Adipose tissue (tissue), 3 donors: ENCODE results near the gene CORO1C. TPM values are rescaled to one million over a fixed set of nuclear protein-coding genes. Genes with fewer than 3 reads are reported as not detected.

Experiments
- H3K27ac ChIP-seq: one replicate; pipeline ENCODE4 v1.5.1; 2013; ENCODE audit warnings: low read depth, low read length
- WGBS, 3 donors: extraction: QIAGEN DNeasy Blood & Tissue Kit; methylation state at CpG; one replicate each; pipeline ENCODE4 v1.1.7; 2013; 5-methylcytosine and 5-hydroxymethylcytosine counted together
- polyA plus RNA-seq, 3 donors: library from polyadenylated mRNA; stranded (reverse); fragments of 200-250 nt; gene quantifications; one replicate each; pipeline ENCODE4 v1.2.3, GENCODE V29; 2013
- donor health status: healthy with polysubstance abuse.
- donor health status: Bipolar disorder and iron deficiency.
- donor health status: healthy.

CORO1C gene
- polyA plus RNA-seq, 3 donors: 11.6 to 72.0 (median 53.3) TPM

DNA sequence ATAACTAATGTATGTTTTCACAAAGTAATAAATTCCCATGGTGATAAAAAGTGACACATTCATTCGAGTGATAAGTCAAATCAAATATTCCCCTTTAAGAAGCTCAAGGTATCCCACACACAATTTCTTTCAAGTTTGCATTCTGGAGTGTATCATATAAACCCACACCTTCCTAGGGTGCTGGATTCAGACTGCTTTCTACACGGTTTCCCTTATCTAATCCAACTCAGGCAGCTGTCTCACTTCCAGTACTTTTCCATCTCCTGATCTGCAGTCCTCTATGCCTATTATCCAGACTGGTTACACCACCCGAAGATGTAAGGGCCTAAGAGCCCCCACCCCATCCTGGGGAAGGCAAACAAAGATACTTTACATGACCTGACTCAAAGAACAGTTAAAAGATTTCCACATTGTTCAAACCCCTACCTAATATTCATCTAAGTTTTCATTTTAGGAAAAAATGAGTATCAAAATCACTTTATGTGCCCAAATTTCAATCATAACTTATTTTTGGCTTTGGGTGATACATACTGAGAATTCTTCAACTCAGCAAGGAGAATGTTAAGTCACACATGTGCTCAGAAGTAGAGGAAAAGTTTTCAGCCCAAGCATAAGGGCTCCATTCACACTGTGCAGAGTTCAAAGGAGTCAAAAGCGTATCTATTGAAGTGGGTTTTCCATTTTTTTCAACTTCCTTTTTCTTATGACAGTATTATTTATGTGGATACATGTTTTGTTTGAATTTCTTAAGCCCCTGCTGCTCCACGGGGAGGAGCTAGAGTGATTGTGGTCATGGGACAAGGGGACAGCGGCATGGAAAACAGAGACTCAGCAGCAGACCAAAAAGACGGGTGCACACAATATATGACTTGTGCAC is 41.8 kb downstream of the CORO1C start:
- H3K27ac ChIP-seq: no peak overlapping the region
- WGBS, 3 donors: 19 to 43% (median 25%) methylated on average over 7 of the region's 7 CpGs

- WGBS, 3 donors: 43 to 80% (median 48%) methylated on average over 6 of the region's 6 CpGs
- H3K27ac ChIP-seq: peak overlapping the region; percentile 42
These were observed 44.5 kb downstream of the CORO1C start for GRCh38 chr12:108686780-108687179.

DNA sequence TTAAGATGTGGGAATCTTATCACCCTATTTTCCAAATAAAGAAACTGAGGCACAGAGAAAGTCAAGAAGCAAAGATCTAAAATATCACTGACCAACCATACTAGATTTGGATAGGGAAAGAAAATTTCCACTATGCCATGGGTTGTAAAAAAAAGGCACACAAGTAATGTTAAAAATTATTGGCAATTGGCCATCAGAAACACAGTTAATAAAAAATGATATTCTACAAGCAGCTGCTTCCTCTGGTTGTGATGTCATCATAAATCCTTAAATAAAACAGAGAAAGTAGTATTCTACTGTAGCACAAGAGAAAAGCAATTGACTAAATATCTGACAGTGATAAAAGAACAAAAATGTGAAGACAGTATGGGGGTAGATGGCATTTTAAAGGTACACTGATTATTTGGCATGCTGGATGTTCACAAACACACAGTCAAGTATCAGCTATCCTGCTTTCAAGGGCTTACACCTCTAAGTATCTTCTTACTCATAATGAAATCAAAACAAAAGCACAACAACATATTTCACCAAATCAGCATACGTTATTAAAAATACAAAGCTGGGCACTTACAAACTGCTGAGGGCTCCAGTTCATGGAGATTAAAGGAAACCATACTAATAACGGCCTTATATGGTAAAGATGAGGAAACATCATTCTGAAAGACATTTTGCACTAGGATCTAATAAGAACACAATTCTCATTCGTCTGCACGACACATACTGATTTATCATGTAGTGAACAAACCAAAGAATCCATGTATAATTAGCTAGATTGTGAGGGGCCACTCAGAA is 45.7 kb downstream of the CORO1C start:
- 55 to 76% (median 57%) methylated on average over 4 of the region's 4 CpGs for WGBS, 3 donors

DNA sequence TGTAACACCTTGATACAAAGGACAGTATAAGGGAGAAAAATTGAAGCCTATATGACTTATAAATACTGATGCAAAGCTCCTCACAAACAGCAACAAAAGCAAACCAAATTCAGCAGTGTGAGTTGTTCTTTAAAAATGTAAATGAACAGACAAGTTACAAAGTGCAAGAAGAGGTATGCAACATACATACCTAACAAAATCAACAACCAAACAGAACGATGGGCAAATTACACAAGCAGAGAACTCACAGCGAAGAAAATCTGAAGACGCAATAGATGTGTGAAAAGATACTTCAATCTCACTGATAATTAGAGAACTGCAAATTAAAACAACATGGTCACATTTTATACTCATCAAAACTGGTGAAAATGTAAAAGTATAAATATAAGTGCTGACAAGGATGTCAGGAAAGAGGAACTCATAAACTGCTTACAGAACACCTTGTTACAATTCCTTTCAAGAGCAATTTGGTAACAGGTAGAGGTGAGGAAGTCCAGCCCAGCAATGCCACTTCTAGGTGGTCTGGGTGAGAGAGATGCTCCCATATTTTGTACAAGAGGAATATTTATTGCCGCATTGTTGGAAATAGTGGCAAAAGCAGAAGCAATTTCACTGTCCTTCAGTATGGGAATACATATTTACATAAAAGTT is 47.3 kb downstream of the CORO1C start:
- WGBS, 3 donors: 90 to 94% (median 91%) methylated on average over 4 of the region's 4 CpGs

More for the DNA sequence above, 45.7 kb downstream of the CORO1C start:
- H3K27ac ChIP-seq: no peak overlapping the region

DNA sequence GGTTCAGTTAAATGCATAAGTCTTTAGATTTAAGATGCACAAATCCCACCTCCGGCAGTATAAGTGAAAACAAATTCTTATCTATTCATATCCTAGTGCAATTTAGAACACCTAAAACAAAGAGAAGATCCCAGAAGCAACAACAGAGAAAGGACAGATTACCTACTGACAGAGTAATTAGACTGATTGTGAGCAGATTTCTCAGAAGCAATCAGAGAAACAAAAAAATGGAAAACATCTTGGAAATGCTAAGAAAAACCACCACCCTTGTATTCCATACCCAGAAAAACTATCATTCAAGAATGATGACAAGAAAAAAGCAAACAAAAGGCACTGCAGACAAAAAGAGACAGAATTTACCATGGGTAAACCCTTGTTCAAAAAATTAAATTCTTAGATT is 50.0 kb downstream of the CORO1C start:
- no peak overlapping the region for H3K27ac ChIP-seq
- 94 to 100% (median 100%) methylated on average over 1 of the region's 1 CpG for WGBS, 3 donors

More for the DNA sequence above, 47.3 kb downstream of the CORO1C start:
- no peak overlapping the region for H3K27ac ChIP-seq

DNA sequence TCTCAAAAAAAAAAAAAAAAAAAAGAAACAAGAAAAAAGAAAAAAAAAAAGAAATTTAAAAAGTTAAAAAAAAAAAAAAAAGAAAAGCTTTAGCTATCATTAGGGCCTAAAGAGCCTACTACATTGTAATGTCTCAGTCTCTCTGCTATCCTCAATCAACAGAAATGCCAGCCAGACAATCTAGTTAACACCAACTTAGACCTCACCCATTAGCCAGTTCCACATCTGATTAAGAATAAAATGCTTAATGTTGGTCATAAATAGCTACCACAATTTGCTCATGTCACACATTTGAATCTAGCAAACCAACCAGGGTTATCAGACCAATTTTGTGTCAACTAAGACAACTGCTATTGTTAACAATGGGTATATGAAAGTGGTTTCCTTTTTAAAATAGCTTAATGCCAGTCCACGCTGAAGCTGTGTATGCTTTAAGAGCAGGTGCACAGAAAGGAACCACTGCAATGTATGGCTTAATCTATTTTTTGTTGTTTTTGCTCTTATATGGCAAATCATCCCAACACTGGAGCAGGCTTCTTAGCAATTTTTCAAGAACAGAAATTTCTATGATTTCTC is 52.1 kb downstream of the CORO1C start:
- no peak overlapping the region for H3K27ac ChIP-seq

GRCh38 chr12:108678104-108678730 is 53.1 kb downstream of the CORO1C start:
- no peak overlapping the region for H3K27ac ChIP-seq
- 81 to 91% (median 82%) methylated on average over 9 of the region's 9 CpGs for WGBS, 3 donors

More for the DNA sequence above, 52.1 kb downstream of the CORO1C start:
- 87 to 93% (median 90%) methylated on average over 1 of the region's 1 CpG for WGBS, 3 donors

- WGBS, 3 donors: 70 to 91% (median 76%) methylated on average over 3 of the region's 3 CpGs
- H3K27ac ChIP-seq: no peak overlapping the region
These were observed 53.9 kb downstream of the CORO1C start for GRCh38 chr12:108677381-108677780.

DNA sequence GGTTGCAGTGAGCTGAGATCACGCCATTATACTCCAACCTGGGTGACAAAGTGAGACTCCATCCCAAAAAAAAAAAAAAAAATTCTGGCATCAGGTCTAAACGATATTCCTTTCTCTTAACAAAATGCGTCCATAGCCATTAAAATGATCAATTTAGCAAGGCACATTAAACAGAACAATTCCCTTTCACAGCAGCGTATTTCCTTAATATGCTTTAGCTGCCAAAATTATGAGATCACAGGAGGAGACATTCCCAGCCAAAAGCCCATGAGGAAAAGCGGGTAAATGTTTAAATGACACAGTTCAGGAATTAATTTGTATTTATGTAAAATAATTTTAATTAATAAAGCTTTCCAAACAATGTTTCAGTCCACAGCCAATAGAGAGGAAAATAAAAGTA is 54.6 kb downstream of the CORO1C start:
- WGBS, 3 donors: 68 to 77% (median 74%) methylated on average over 5 of the region's 5 CpGs
- H3K27ac ChIP-seq: no peak overlapping the region

DNA sequence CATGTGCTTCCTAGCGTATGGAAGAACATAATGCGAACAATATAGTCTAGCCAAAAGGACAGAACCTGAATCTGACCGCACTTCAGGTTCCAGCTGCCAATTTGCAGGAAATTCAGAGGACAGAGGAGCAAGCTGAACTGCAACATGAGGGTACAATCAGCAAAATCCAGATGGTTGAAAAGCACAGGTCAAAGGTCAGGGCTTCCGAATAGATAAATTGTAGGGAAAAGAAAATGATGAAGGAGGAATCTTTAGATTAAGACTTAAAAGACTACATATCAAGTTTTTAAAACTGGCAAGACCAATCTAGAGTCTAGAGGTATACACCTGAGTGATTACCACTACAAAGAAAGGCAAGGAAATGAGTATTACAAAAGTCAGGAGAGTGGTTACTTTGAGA is 55.5 kb downstream of the CORO1C start:
- WGBS, 3 donors: 81 to 97% (median 96%) methylated on average over 4 of the region's 4 CpGs
- no peak overlapping the region for H3K27ac ChIP-seq

DNA sequence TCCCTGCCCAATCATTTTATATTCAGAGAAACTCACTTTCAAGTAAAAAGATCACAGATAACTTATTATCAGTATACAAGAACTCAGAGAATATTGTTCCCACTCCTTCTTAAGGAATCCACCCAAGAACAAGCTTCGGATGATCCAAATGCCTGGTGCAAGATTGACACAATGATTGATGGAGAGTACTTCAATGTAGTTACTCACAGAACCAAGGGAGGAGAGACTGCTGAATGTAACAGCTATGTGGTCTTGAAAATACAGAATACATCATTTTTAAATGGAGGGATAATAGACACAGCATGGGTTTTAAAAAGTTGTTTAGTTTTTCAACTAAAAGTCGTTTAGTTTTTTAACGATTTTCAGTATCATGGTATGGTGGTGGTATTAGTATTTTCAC is 59.3 kb downstream of the CORO1C start:
- no peak overlapping the region for H3K27ac ChIP-seq
- WGBS, 3 donors: 89 to 92% (median 92%) methylated on average over 3 of the region's 3 CpGs

GRCh38 chr12:108671110-108671509 is 60.2 kb downstream of the CORO1C start:
- no peak overlapping the region for H3K27ac ChIP-seq
- WGBS, 3 donors: 89 to 95% (median 90%) methylated on average over 3 of the region's 3 CpGs

DNA sequence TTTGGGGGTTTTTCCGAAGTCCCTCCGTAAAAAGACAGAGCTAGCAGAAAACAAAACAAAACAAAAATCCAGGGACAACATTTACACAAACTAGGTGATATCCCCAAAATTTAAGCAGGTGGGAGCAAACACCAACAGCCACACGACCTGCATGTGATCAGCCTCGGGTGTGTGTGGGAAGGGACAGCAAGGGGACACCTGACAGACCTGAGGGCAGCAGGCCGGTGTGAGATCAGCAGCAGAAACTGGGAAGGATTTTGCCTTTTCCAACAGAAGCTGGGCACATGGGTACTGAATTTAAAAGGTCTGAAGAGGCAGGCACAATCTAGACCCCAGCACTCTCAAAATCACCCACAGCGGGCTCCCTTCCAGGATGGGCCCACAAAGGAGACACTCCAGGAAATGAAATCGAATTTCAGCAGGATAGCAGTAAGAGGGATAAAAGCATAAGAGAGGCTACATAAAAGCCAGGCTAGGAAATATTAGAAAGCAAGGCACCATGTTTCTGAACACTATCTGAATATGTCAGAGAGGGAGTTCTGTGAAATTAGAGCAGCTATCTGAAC is 61.2 kb downstream of the CORO1C start:
- WGBS, 3 donors: 52 to 87% (median 84%) methylated on average over 7 of the region's 7 CpGs
- H3K27ac ChIP-seq: no peak overlapping the region

- WGBS, 3 donors: 58 to 95% (median 77%) methylated on average over 1 of the region's 1 CpG
- H3K27ac ChIP-seq: no peak overlapping the region
These were observed 62.8 kb downstream of the CORO1C start for GRCh38 chr12:108668542-108668941.

DNA sequence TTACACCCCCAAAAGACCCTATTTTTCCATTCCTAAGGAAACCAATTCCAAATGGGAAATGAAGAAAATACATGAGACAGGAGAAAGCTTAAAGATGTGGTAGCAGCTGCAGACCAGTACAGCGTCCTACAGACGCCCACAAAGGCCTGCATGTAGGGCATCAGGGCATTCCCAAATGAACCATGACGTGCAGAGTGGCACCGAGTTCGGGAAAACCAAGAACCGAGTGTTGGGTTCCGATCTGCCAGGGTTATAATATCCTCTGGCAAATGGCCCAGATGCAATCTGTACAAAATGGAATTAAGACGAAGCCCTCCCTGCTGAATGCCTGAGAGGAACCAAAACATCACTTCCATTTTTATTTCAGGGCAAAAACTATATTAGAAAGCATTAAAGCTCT is 63.3 kb downstream of the CORO1C start:
- H3K27ac ChIP-seq: no peak overlapping the region
- WGBS, 3 donors: 70 to 88% (median 78%) methylated on average over 8 of the region's 8 CpGs

- H3K27ac ChIP-seq: no peak overlapping the region
- 51 to 60% (median 52%) methylated on average over 2 of the region's 2 CpGs for WGBS, 3 donors
These were observed 64.0 kb downstream of the CORO1C start for GRCh38 chr12:108667349-108667748.

- WGBS, 3 donors: 23 to 41% (median 39%) methylated on average over 3 of the region's 3 CpGs
- H3K27ac ChIP-seq: no peak overlapping the region
These were observed 64.9 kb downstream of the CORO1C start for GRCh38 chr12:108666401-108666881.
